GM19455 (cell line): ENCODE data around the gene GADD45A.
"Not testable (repeated sequence)": the region's sequence is repeated elsewhere in the genome, so short reads cannot be mapped to it uniquely, and the experiment has no call there.

Experiments used
- ATAC-seq: cut with Tn5 transposase; IDR thresholded peaks from one replicate; pipeline ENCODE4 v1.9.1; 2021; ENCODE audit not compliant: unreplicated experiment

GADD45A gene

DNA sequence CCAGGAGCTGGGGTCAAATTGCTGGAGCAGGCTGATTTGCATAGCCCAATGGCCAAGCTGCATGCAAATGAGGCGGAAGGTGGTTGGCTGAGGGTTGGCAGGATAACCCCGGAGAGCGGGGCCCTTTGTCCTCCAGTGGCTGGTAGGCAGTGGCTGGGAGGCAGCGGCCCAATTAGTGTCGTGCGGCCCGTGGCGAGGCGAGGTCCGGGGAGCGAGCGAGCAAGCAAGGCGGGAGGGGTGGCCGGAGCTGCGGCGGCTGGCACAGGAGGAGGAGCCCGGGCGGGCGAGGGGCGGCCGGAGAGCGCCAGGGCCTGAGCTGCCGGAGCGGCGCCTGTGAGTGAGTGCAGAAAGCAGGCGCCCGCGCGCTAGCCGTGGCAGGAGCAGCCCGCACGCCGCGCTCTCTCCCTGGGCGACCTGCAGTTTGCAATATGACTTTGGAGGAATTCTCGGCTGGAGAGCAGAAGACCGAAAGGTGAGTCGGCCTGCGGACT lies at the start of gene GADD45A:
Gene GADD45A, plus strand, starts transcription at position 135 of the 491 bp plus-strand sequence. Its CDS starts 294 bp downstream, at position 429.
- peak; percentile 86 for ATAC-seq

DNA sequence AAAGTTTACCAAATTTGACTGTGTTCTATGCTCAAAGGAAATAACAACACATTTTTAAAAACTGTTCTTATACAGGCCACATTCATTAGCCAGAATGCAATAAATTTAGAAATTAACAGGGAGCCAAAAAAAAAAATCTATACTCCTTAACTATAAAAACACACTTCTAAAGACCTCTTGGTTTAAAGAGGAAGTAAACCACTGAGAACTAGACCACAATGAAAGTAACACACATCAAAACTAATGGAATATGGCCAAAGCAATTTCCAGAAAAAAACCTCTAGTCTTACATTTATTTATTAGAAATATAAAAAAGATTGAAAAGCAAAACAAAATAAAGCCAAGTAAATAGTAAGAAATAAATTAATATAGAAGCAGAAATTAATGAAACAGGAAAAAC lies 48.9 kb upstream of the GADD45A start:
- ATAC-seq: no peak

DNA sequence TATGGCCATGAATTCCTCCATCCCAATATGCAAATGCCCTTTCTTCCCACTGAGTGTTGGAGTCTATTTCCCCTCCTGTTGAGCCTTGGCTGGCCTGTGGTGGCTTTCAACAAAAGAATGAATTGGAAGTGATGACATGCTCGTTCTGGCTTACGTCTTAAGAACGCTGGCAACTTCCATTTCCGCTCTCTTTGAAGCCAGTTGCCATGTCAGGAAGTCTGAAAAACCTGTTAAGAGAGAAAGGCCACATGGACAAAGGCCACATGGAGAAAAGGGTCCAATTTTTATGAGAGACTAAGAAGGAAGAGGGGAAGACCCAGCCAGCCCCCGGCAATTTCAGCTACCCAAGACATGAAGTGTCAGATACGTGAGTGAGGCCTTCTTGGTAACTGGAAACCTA lies 45.6 kb upstream of the GADD45A start:
- no peak for ATAC-seq

GRCh38 chr1:67642629-67643028 lies 42.4 kb upstream of the GADD45A start:
- ATAC-seq: no peak

DNA sequence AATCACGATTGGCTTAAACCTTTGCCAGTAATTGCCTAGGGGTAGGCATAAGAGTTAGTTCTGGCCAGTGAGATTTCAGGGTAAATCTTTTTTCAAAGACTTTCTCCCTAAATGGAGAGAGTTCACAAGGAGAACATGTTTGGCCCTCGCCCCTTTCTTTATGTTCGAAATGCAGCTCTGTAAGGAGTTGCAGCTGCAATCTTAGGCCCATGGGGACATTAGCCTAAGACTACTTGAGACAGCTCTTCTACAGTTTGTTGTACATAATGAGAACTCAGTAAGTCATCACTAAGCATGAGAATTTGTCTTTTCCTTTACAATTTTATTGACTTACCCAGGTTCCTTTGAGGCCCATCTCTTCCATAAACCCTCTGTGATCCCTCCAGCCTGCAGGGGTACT lies 40.4 kb upstream of the GADD45A start:
- no peak for ATAC-seq

GRCh38 chr1:67645495-67646144 lies 39.4 kb upstream of the GADD45A start:
- no peak for ATAC-seq

GRCh38 chr1:67646145-67647035 lies 38.6 kb upstream of the GADD45A start:
- no peak for ATAC-seq

DNA sequence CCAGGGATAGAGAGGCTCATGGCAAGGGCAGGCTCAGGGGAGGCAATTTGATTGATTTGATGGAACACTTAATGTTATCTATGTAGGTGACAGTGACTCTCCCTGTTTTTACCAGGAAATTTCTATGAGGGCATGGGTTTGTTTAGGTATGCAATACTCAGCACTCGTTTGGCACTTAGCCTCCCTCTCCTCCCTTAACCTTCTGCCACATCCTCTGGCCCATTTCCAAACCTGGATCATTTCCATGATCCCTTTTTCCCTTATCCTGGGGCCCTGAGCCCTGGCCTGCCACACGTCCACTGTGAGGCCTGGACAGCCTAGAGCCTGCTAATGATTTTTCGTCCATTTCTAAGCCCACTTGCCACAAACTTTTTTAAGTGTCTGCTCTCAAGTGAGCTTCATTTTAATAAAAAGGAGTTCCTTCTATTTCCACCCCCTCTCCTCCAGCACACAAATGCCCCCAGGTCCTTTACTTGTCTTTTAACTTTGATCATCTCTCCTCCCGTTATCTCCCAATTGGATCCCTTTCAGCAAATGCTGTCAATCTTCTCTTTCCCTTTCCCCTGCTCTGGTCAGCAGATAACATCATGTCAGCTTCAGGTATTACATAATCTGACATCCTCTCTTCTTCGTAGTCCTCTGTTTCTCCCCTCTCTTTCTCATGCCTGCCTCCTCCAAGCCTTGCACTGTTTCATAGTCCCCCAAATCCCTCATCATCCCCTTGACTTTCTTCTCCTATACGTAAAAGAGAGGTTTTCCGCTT lies 37.8 kb upstream of the GADD45A start:
- ATAC-seq: no peak

- no peak for ATAC-seq
Observed at GRCh38 chr1:67647814-67648358, 37.1 kb upstream of the GADD45A start.

DNA sequence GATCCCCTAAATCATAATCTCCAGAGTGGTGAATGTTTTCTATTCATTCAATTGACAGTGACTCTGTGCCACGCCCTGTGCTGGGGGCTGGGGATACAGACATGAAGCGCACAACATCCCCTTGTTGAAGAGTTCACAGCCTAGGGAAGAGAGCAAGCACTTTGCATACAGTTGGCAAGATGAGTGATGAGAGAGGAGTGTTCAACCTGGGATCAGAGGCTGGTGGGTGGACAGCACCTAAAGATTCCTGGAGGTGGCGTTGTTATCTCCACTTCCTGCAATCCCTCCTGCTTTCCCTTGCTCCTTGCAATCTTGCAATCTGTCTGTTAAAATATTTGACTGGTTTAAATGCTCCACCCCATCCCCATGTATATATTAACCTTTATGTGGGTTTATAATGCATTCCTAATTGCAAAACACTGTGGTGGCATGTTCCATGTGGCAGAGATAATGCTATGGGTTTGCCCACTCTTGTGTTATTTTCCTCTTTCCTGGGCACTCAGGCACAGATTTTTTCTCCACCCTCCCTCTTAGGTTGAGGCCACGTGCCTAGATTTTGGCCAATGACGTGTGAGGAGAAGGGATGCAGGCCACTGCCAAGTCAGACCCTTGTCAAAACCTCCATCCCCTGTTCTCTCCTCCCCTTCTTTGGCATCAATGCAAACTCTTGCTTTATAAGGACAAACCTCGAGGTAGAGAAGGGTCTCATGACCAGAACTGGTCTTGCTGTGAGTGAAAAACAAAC lies 36.2 kb upstream of the GADD45A start:
- ATAC-seq: no peak

DNA sequence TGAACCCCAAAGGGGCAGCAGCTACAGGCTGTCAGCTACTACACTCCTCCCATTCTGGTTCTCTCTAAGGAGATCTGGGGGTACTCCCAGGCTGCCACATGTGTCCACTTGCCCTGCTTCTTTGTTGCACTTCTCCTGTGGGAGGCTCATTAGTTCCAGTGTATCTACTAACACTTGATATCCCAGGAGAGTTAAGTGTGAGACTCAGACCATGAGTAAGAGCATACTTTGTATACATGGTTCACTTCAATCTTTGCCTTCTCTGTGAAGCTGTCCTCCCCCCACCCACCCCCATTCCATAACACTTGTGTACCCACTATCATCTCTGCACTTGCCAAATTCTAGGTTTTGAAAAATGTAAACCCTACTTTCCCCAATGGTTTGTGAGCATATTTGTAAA lies 34.9 kb upstream of the GADD45A start:
- ATAC-seq: no peak

- no peak for ATAC-seq
Observed at GRCh38 chr1:67651031-67651430, 34.0 kb upstream of the GADD45A start.

DNA sequence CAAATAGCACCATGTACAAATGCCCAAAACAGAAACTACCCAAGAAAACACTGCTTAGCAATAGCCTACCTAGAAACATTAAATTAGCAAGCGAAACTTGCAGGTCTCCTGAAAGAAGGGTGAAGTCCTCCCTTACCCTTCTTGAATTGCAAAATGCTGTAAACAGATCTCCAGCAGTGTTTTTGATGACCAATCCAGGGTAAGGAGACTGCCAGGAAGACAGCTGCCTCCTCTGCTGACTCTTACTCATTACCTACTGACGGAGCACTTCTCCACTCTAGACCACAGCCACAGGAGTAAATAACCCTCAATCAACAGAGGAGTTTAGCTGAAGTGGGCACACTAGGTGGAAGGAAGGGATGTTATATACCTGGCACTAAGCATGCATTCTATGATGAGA lies 32.2 kb upstream of the GADD45A start:
- ATAC-seq: no peak

DNA sequence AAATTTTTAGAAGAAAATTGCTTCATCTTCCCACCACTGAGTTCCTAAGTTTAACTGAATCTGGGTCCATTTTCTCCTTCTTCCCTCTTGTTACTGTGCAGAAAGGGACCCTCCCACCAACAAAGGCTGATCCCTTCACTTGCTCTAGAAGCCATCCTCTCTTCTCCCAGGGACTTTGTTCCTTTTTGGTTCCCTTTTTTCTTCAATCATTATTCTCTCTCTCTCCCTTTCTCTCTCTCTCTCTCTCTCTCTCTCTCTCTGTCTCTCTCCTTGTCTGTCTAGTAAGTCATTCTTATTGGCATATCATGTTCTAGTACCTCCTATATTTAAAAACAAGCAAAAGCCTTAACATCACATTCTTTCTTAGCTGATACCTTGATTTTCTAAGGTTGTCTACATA lies 31.7 kb upstream of the GADD45A start:
- no peak for ATAC-seq

- ATAC-seq: no peak
Observed at GRCh38 chr1:67655581-67655980, 29.4 kb upstream of the GADD45A start.

GRCh38 chr1:67657152-67657551 lies 27.8 kb upstream of the GADD45A start:
- not testable (repeated sequence) for ATAC-seq

GRCh38 chr1:67659229-67659628 lies 25.8 kb upstream of the GADD45A start:
- no peak for ATAC-seq

DNA sequence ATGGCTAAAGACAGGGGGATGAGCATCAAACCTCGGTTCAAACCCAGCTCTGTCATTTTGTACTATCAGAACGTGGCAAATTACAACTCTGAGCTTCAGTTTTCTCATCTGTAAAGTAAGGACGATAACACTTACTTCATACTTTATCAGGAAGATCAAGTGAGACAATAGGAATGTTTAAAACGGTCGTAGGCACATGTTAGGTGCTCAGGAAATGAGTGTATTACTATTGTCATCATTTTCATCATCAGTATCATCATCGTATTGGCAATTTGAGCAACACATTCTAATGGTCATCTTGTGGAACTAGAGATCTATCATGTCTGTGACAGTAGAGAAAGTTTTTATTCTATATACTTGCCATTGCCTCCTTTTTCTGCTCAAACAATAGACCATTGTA lies 22.1 kb upstream of the GADD45A start:
- no peak for ATAC-seq

DNA sequence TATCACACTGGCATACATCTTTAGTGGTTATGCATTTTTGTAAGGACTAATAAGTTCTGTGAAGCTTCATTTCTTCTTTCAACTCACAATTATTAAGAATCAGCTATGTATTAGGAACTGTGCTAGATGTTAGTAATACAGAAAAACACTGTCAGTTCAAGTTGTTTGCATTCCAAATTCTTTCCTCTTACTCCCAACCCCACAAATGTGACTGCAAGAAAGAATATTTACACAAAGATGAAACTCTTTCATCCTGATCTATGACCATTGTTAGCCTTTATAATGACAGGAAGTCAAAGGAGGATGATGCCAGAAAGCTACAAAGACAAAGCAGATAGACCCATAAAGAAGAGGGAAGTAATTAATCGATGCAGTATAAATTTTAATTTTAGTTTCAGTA lies 21.0 kb upstream of the GADD45A start:
- ATAC-seq: no peak

GRCh38 chr1:67665307-67665706 lies 19.7 kb upstream of the GADD45A start:
- ATAC-seq: not testable (repeated sequence)
